Measurements from ENCODE around the gene GABRA5. TPM values are rescaled to one million over a fixed set of nuclear protein-coding genes. Genes with fewer than 3 reads are reported as not detected.

The GABRA5 gene
- total RNA-seq, 1 donor from 2014 or later: not detected

- no peak for DNase-seq (ENCODE audit: low read depth, low spot score)
These were observed 54.6 kb downstream of the GABRA5 start for GRCh38 chr15:26921433-26921832.

GRCh38 chr15:26926081-26926480, 59.2 kb downstream of the GABRA5 start:
- no peak for DNase-seq (ENCODE audit: low read depth, low spot score)

GRCh38 chr15:26928051-26928450, 61.2 kb downstream of the GABRA5 start:
- DNase-seq (ENCODE audit: low read depth, low spot score): no peak

- DNase-seq (ENCODE audit: low read depth, low spot score): no peak
These were observed 62.7 kb downstream of the GABRA5 start for GRCh38 chr15:26929588-26929987.

- no peak for DNase-seq (ENCODE audit: low read depth, low spot score)
These were observed 68.0 kb downstream of the GABRA5 start for GRCh38 chr15:26934848-26935247.

- DNase-seq (ENCODE audit: low read depth, low spot score): no peak
These were observed 68.5 kb downstream of the GABRA5 start for GRCh38 chr15:26935322-26935721.

- no peak for DNase-seq (ENCODE audit: low read depth, low spot score)
These were observed 69.6 kb downstream of the GABRA5 start for GRCh38 chr15:26936502-26936901.

GRCh38 chr15:26937134-26937533, 70.3 kb downstream of the GABRA5 start:
- DNase-seq (ENCODE audit: low read depth, low spot score): no peak

GRCh38 chr15:26939398-26939797, 72.5 kb downstream of the GABRA5 start:
- DNase-seq (ENCODE audit: low read depth, low spot score): no peak

- DNase-seq (ENCODE audit: low read depth, low spot score): no peak
These were observed 74.6 kb downstream of the GABRA5 start for GRCh38 chr15:26941489-26941888.

GRCh38 chr15:26943866-26944265, 77.0 kb downstream of the GABRA5 start:
- DNase-seq (ENCODE audit: low read depth, low spot score): no peak

- no peak for DNase-seq (ENCODE audit: low read depth, low spot score)
These were observed 78.2 kb downstream of the GABRA5 start for GRCh38 chr15:26945046-26945445.

GRCh38 chr15:26950001-26950400, 83.1 kb downstream of the GABRA5 start:
- DNase-seq (ENCODE audit: low read depth, low spot score): no peak

- DNase-seq (ENCODE audit: low read depth, low spot score): no peak
These were observed 87.5 kb downstream of the GABRA5 start for GRCh38 chr15:26954403-26954802.

GRCh38 chr15:26967719-26968269, 100.9 kb downstream of the GABRA5 start:
- DNase-seq (ENCODE audit: low read depth, low spot score): no peak

GRCh38 chr15:26968806-26969205, 101.9 kb downstream of the GABRA5 start:
- no peak for DNase-seq (ENCODE audit: low read depth, low spot score)

GRCh38 chr15:26970712-26971210, 103.9 kb downstream of the GABRA5 start, which contains the start of gene GABRG3:
Gene GABRG3 (plus strand): TSS chr15:26971181.
- no peak for DNase-seq (ENCODE audit: low read depth, low spot score)

- DNase-seq (ENCODE audit: low read depth, low spot score): no peak
These were observed 104.6 kb downstream of the GABRA5 start for GRCh38 chr15:26971271-26972018.

- no peak for DNase-seq (ENCODE audit: low read depth, low spot score)
These were observed 105.8 kb downstream of the GABRA5 start for GRCh38 chr15:26972636-26973035.

- DNase-seq (ENCODE audit: low read depth, low spot score): no peak
These were observed 107.4 kb downstream of the GABRA5 start for GRCh38 chr15:26974120-26974780.

GRCh38 chr15:26981492-26981891, 114.6 kb downstream of the GABRA5 start:
- no peak for DNase-seq (ENCODE audit: low read depth, low spot score)

- DNase-seq (ENCODE audit: low read depth, low spot score): no peak
These were observed 117.0 kb downstream of the GABRA5 start for GRCh38 chr15:26983822-26984221.

Data from pulmonary artery endothelial cell (primary cell).